ENCODE data around the gene ANKRD39. TPM values are rescaled to one million over a fixed set of nuclear protein-coding genes. Genes with fewer than 3 reads are reported as not detected.

Gene ANKRD39
- total and polyA plus RNA-seq, 2 of the 4 experiments (the other 2 are of a cell fraction) = 12.5 to 17.0 TPM

- ChIA-PET CTCF (no interaction called here), POLR2A (ENCODE audit: unreplicated experiment) (no interaction called here)
- H4K8ac ChIP-seq (ENCODE audit: low read depth in 2 of 2, low read length in 2 of 2) = no peak overlapping the region
- H3K56ac ChIP-seq (ENCODE audit: extremely low read depth, insufficient read depth, low read length) = no peak overlapping the region
- H3K14ac ChIP-seq (replicated peaks; ENCODE audit: low read depth, low read length) = no peak overlapping the region
- H3K27me3 ChIP-seq (ENCODE audit: control insufficient read depth, insufficient read depth, low read length) = no peaks in the 10 kb centered on the region
- H2AK9ac ChIP-seq (replicated peaks; ENCODE audit: low read depth, low read length, poor library complexity) = no peak overlapping the region
- H2BK5ac ChIP-seq (ENCODE audit: low read depth, low read length, poor library complexity, severe bottlenecking) = no peak overlapping the region
- no peaks in the 10 kb centered on the region for H3K9me3 ChIP-seq (ENCODE audit: control insufficient read depth, insufficient read depth, low read length)
- H3K23ac ChIP-seq (ENCODE audit: low read depth, low read length) = no peak overlapping the region
- in situ Hi-C loops (cut with MboI; ENCODE audit: low sequenced_read_pairs) (no loop called here), dilution Hi-C loops (cut with HindIII; ENCODE audit: low sequenced_read_pairs, unreplicated experiment) (no loop called here), intact Hi-C loops (cut with micrococcal nuclease) (no loop called here)
- H2AFZ ChIP-seq (replicated peaks; ENCODE audit: low read length, poor library complexity) = no peak overlapping the region
- H2AK5ac ChIP-seq (ENCODE audit: low read depth, low read length) = no peak overlapping the region
- no peak overlapping the region for H2BK20ac ChIP-seq (ENCODE audit: low read depth, low read length)
- ATAC-seq (ENCODE audit: low read depth) = no peak
- H3K4me1 ChIP-seq (ENCODE audit: control insufficient read depth, insufficient read depth, low read length) = no peaks in the 10 kb centered on the region
- H2BK15ac ChIP-seq (ENCODE audit: low read depth, low read length) = no peak overlapping the region
- H3K4me3 ChIP-seq (ENCODE audit: insufficient read depth, low read depth, low read length) = no peak overlapping the region
- no peak overlapping the region for H3K27ac ChIP-seq (ENCODE audit: insufficient read depth, low read length)
- H3K18ac ChIP-seq (ENCODE audit: low read depth, low read length) = no peak overlapping the region
- no peaks in the 10 kb centered on the region for H3K9me1 ChIP-seq (ENCODE audit: insufficient read depth, low read length)
- no peak overlapping the region for H3K9ac ChIP-seq (ENCODE audit: low read depth, low read length)
- 75% methylated on average over 5 of the region's 7 CpGs; no CpG with 5 or more reads in 1 of the 2 experiments for WGBS, 2 experiments (ENCODE audit: extremely low coverage in 2 of 2, insufficient read length in 1 of 2)
- H4K91ac ChIP-seq (ENCODE audit: insufficient read depth, low read depth, low read length) = no peak overlapping the region
- no peak overlapping the region for H3K4ac ChIP-seq (ENCODE audit: low read depth, low read length)
- no peak overlapping the region for H4K5ac ChIP-seq (ENCODE audit: low read depth, low read length)
- H3K4me2 ChIP-seq (ENCODE audit: low read depth, low read length) = no peak overlapping the region
- H3K79me1 ChIP-seq (ENCODE audit: low read depth in 1 of 2, low read length in 2 of 2) = no peaks in the 10 kb centered on the region
- H2BK120ac ChIP-seq (ENCODE audit: low read depth, low read length) = no peak overlapping the region
- no peak for TF ChIP-seq RFX5 (IDR thresholded peaks at IDR 0.05; ENCODE audit: low read depth, low read length)
- peaks cover 7% of the 10 kb centered on the region for H3K36me3 ChIP-seq (ENCODE audit: control insufficient read depth, insufficient read depth, low read length)
- DNase-seq = no peak
- H4K20me1 ChIP-seq (ENCODE audit: insufficient read depth, low read length) = no peaks in the 10 kb centered on the region; the same call in 1 of the 2 replicates
- BruUV-seq (replicated peaks) = no TSS peak
These were observed 15.2 kb downstream of the ANKRD39 start for GRCh38 chr2:96842600-96842999.

Data from IMR-90 (cell line).